Ovary (tissue), 9 donors: Measurements from ENCODE around the gene ITPR1. TPM values are rescaled to one million over a fixed set of nuclear protein-coding genes. Genes with fewer than 3 reads are reported as not detected.
"Not testable (repeated sequence)": the region's sequence is repeated elsewhere in the genome, so short reads cannot be mapped to it uniquely, and the experiment has no call there.

Experiments
- DNase-seq, 5 donors: peaks; one replicate each; pipeline ENCODE4 v3.0.0-alpha.2; 2019 to 2020
- H3K27ac ChIP-seq, 2 donors: fragments of 200-600 bp; one replicate each; pipeline versions ENCODE4 v1.5.1 to v1.8.0; 2019 to 2022
- H3K27me3 ChIP-seq: fragments of 200-600 bp; one replicate; pipeline ENCODE4 v1.8.0; 2022
- H3K36me3 ChIP-seq: fragments of 200-600 bp; sonication (generic); one replicate; pipeline ENCODE4 v1.5.1; 2019
- H3K4me1 ChIP-seq: one replicate; pipeline ENCODE4 v1.8.1; 2013; ENCODE audit warnings: mild to moderate bottlenecking, moderate library complexity; ENCODE audit not compliant: insufficient read depth
- H3K4me3 ChIP-seq: fragments of 200-600 bp; sonication (generic); one replicate; pipeline ENCODE4 v1.5.1; 2017
- H3K9me3 ChIP-seq, 2 donors: fragments of 200-600 bp in 1 of 2; sonication (generic) in 1 of 2; one replicate each; pipeline versions ENCODE4 v1.5.1 to v1.8.1; 2013 to 2019; ENCODE audit warnings: mild to moderate bottlenecking in 1 of 2, moderate library complexity in 1 of 2
- CTCF ChIP-seq, 3 donors: fragments of 450-650 bp in 2 of 3; fragments of 200-600 bp in 1 of 3; IDR thresholded peaks; one replicate each; pipeline versions ENCODE4 v1.5.1 to v1.8.0; 2016 to 2022; ENCODE audit warnings: antibody characterized with exemption in 3 of 3, mild to moderate bottlenecking in 1 of 3
- EP300 ChIP-seq: sonication (generic); formaldehyde crosslinking; IDR thresholded peaks from one replicate; pipeline ENCODE4 v1.6.1; 2017; ENCODE audit warnings: antibody characterized with exemption
- POLR2A ChIP-seq: fragments of 450-650 bp; IDR thresholded peaks from one replicate; pipeline ENCODE4 v1.6.1; 2017; ENCODE audit warnings: antibody characterized with exemption, mild to moderate bottlenecking, moderate library complexity
- WGBS, 3 donors: extraction: QIAGEN DNeasy Blood & Tissue Kit in 1 of 3; methylation state at CpG; one replicate each; pipeline versions ENCODE4 v1.1.5 to v1.1.7; 2013 to 2017; 5-methylcytosine and 5-hydroxymethylcytosine counted together
- intact Hi-C, 4 donors: fragments of 100-400 bp; cut with DNase I; formaldehyde crosslinking; loops; one replicate each; pipeline versions ENCODE4 v1.11.0 to v1.15.1; 2022 to 2023
- polyA plus RNA-seq, 2 donors: library from polyadenylated mRNA; stranded (reverse); fragments of 200-250 nt in 1 of 2; fragments of 350-450 nt in 1 of 2; fragmentation: Illumina TruSeq in 1 of 2; extraction: RNeasy Lipid Tissue Mini Kit (QIAGEN cat#74804) in 1 of 2; gene quantifications; one replicate each; pipeline ENCODE4 v1.2.3, GENCODE V29; 2013 to 2014
- total RNA-seq, 7 donors: library from RNA; depleted of rRNA in 2 of 7; stranded (reverse); fragments of >200 nt in 2 of 7; fragmentation: NEBNext Ultra II Directional in 3 of 7; extraction: Animal tissue kit (Norgen Biotek cat#: 25700) in 3 of 7; gene quantifications; one replicate each; pipeline versions ENCODE4 v1.1.0 to v1.2.4, GENCODE V29; 2016 to 2023
- donor health status: DM: no; HTN: no; CAD: no; lungs with moderate emphysema.
- donor health status: DM: no; HTN: no; CAD: no.
- donor health status: Bipolar disorder and iron deficiency.
- donor health status: DM: yes; HTN: yes; CAD: no.
- donor health status: DM: no; HTN: no; CAD: no.
- donor health status: DM: yes; HTN: yes; CAD: no.

ITPR1 gene
- total and polyA plus RNA-seq, 9 donors, result 59.5 to 313 (median 144) TPM

DNA sequence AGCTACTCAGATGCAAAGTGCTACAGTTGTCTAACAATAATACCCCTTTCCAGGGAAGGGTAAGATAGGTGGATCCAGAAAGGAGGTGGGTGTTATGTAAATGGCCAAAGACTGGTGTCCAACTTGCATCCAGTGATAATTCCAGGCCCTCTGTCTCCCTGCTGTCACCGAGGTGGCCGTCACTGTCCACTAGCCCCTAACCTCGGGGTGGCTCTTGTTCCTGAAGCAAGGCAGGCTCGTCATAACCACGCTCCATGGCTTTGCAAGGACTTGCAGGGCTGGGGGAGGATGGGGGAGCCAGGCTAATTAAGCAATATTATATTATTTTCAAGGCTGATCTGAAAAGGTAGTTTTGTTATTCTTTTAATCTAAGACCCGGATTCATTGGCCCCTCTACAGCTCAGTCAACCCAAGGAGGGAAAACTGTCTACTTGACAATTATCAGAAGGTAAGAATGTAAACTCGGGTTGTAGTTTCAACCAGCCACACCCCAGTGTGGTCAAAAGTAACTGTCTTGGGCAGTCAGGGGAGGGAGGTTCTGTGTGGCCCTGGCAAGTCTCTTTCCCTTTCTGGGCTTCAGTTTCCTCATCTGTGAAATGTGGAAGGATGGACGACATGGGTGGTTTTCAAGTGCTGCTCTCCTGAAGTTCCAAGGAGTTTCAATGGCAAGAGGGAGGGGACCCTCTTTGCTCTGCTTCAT lies 266.0 kb downstream of the ITPR1 start:
- Histone ChIP-seq H3K27ac (no peak overlapping the region), H3K4me1 (peaks cover 3% of the 10 kb centered on the region), H3K27me3 (no peaks in the 10 kb centered on the region), H3K4me3 (no peak overlapping the region), H3K36me3 (no peaks in the 10 kb centered on the region), H3K9me3 (no peaks in the 10 kb centered on the region)
- 81 to 85% (median 82%) methylated on average over 8 of the region's 8 CpGs for WGBS, 3 donors
- no peak for TF ChIP-seq CTCF (IDR thresholded peaks at IDR 0.05)
- no peak for TF ChIP-seq POLR2A
- TF ChIP-seq EP300, result no peak
- intact Hi-C loops, result no loop called here
- no peak for DNase-seq

GRCh38 chr3:4759689-4760312 lies 266.7 kb downstream of the ITPR1 start:
- intact Hi-C loops, result no loop called here
- WGBS, 3 donors, result 63 to 74% (median 67%) methylated on average over 12 of the region's 12 CpGs
- H3K27ac ChIP-seq, result no peak overlapping the region

GRCh38 chr3:4761759-4762158 lies 268.6 kb downstream of the ITPR1 start:
- H3K4me1 ChIP-seq, result no peaks in the 10 kb centered on the region
- 92 to 97% (median 93%) methylated on average over 5 of the region's 5 CpGs for WGBS, 3 donors
- no peak for DNase-seq
- H3K27me3 ChIP-seq, result no peaks in the 10 kb centered on the region
- intact Hi-C loops, result no loop called here
- TF ChIP-seq CTCF (IDR thresholded peaks at IDR 0.05), result no peak
- TF ChIP-seq EP300, result no peak
- TF ChIP-seq POLR2A, result no peak
- H3K4me3 ChIP-seq, result no peak overlapping the region
- no peaks in the 10 kb centered on the region for H3K9me3 ChIP-seq
- H3K27ac ChIP-seq, result no peak overlapping the region
- H3K36me3 ChIP-seq, result no peaks in the 10 kb centered on the region

More at GRCh38 chr3:4759689-4760312, 266.7 kb downstream of the ITPR1 start:
- no peak for TF ChIP-seq EP300
- TF ChIP-seq CTCF (IDR thresholded peaks at IDR 0.05), result no peak
- TF ChIP-seq POLR2A, result no peak
- Histone ChIP-seq H3K27me3 (no peaks in the 10 kb centered on the region), H3K9me3 (no peaks in the 10 kb centered on the region), H3K36me3 (no peaks in the 10 kb centered on the region), H3K4me3 (no peak overlapping the region), H3K4me1 (peaks cover 2% of the 10 kb centered on the region)
- DNase-seq, result no peak

DNA sequence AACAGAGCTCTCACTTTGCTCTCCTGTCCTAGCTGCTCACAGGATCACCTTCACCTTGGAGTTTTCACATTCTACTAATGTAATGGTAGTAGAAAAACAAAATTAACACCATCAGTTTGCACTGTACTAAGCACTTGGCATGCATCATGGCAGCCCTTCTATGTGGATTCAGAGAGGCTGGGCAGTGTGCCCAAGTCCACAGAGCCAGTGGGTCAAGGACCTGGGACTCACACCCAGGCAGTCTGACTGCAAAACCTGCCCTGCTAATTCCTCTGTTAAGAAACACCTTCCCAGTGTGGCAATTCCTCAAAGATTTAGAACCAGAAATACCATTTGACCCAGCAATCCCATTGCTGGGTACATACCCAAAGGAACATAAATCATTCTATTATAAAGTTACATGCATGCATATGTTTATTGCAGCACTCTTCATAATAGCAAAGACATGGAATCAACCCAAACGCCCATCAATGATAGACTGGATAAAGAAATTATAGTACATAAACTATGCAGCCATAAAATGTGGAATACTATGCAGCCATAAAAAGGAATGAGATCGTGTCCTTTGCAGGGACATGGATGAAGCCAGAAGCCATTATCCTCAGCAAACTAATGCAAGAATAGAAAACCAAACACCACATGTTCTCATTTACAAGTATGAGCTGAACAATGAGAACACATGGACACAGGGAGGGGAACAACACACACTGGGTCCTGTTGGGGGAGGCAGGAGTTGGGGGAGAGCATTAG lies 269.5 kb downstream of the ITPR1 start:
- H3K9me3 ChIP-seq, H3K27ac ChIP-seq, intact Hi-C loops, H3K4me1 ChIP-seq, H3K36me3 ChIP-seq, H3K4me3 ChIP-seq, DNase-seq, H3K27me3 ChIP-seq: not testable (repeated sequence)
- 89 to 95% (median 93%) methylated on average over 2 of the region's 2 CpGs for WGBS, 3 donors
